Measurements from ENCODE around the gene FUT7. TPM values are rescaled to one million over a fixed set of nuclear protein-coding genes. Genes with fewer than 3 reads are reported as not detected.

Gene FUT7
- total and polyA plus RNA-seq, 2 of the 8 experiments (the other 6 are each of a cell fraction or from before 2014, with no cell fraction given): not detected

DNA sequence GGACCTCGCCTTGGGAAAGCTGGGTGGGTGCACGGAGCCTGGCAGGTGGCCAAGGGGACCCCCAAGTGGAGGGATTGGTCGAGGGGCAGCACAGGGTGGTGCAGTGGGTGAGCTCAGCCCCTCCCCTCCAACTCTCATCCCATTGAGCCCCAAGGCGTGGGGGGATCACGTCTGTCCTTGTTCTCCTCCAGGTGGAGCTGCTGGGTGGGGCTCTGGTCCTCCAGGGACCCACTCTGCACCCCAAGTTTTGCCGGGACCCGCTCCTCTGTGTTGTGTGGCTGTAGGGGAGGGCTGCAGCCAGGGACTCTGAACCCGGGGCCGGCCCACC, 3.6 kb upstream of the FUT7 start:
- Histone ChIP-seq H3K9me3 (ENCODE audit: insufficient read depth in 2 of 2, low read depth in 1 of 2, low read length in 1 of 2) (no peaks in the 10 kb centered on the region), H4K20me1 (replicated peaks in 1 of 2; ENCODE audit: control insufficient read depth in 1 of 2, insufficient read depth in 2 of 2, low read length in 2 of 2) (peaks cover 2 to 5% of the 10 kb centered on the region in 2 experiments), H3K23me2 (ENCODE audit: low read depth, low read length) (no peaks in the 10 kb centered on the region), H3K56ac (replicated peaks; ENCODE audit: insufficient read length, low read depth, low read length) (no peak overlapping the region), H3K9ac (replicated peaks in 1 of 4; ENCODE audit: extremely low read depth in 1 of 4, low read depth in 3 of 4, low read length in 3 of 4) (no peak overlapping the region), H2BK12ac (ENCODE audit: low read depth, low read length) (no peak overlapping the region), H3K36me3 (ENCODE audit: control insufficient read depth in 2 of 4, insufficient read depth in 4 of 4, low read length in 3 of 4) (peaks cover 0 to 3% (median 0%) of the 10 kb centered on the region in 4 experiments; a peak in 1 of 8 replicates), H2BK15ac (ENCODE audit: low read length) (no peak overlapping the region), H2BK5ac (ENCODE audit: low read depth, low read length) (no peak overlapping the region), H2AK5ac (ENCODE audit: low read depth, low read length) (no peak overlapping the region), H2AFZ (ENCODE audit: low read length) (no peak overlapping the region), H4K5ac (ENCODE audit: insufficient read length, low read depth, low read length) (no peak overlapping the region), H3K14ac (ENCODE audit: insufficient read length) (no peak overlapping the region), H3K27ac (ENCODE audit: low read depth, low read length) (no peak overlapping the region), H2BK20ac (ENCODE audit: low read length) (no peak overlapping the region), H4K91ac (replicated peaks; ENCODE audit: insufficient read length, low read length) (no peak overlapping the region), H2BK120ac (replicated peaks; ENCODE audit: low read depth, low read length) (no peak overlapping the region), H3K27me3 (replicated peaks in 1 of 4; ENCODE audit: control insufficient read depth in 3 of 4, extremely low read depth in 1 of 4, insufficient read depth in 3 of 4, low read length in 3 of 4) (no peaks in the 10 kb centered on the region; a peak in 3 of 7 replicates), H3K79me2 (ENCODE audit: control insufficient read depth in 1 of 2, insufficient read depth in 2 of 2, low read length in 2 of 2) (no peaks in the 10 kb centered on the region), H4K8ac (ENCODE audit: extremely low read depth, insufficient read depth, low read length) (peak overlapping the region; percentile 79; the same call in 1 of the 2 replicates), H3K18ac (ENCODE audit: extremely low read depth, low read length) (no peak overlapping the region), H3K23ac (ENCODE audit: insufficient read length) (no peak overlapping the region), H3K79me1 (ENCODE audit: low read depth, low read length) (no peaks in the 10 kb centered on the region), H3K4me3 (ENCODE audit: extremely low read depth in 1 of 4, insufficient read depth in 2 of 4, low read depth in 3 of 4, low read length in 4 of 4) (no peak overlapping the region; a peak in 1 of 8 replicates), H3K4me1 (replicated peaks in 1 of 4; ENCODE audit: control insufficient read depth in 3 of 4, insufficient read depth in 4 of 4, low read length in 3 of 4) (peaks cover 0 to 2% (median 0%) of the 10 kb centered on the region in 4 experiments; a peak in 3 of 7 replicates), H3K4me2 (ENCODE audit: insufficient read depth in 1 of 2, low read depth in 2 of 2, low read length in 2 of 2) (peak overlapping the region in 1 of 2 experiments; percentile 48; a peak in 1 of 4 replicates), H3K4ac (replicated peaks; ENCODE audit: insufficient read length, low read depth, low read length) (no peak overlapping the region)
- DNase-seq (ENCODE audit: low read depth in 1 of 2, low spot score in 2 of 2): no peak
- no peak for FAIRE-seq
- ChIA-PET CTCF (ENCODE audit: partially characterized antibody) (interaction anchor here (0.6 to 4.2 kb wide), 65 partner anchors 9 to 333 kb away, joined by 3 to 65 read pairs (median 5); partner anchors contain the start of genes AJM1, ANAPC2, CLIC3 and LCN12), POLR2A (ENCODE audit: partially characterized antibody) (interaction anchor here (0.6 to 1.8 kb wide), 3 partner anchors 20 to 249 kb away, joined by 3 to 5 read pairs (median 4); no protein-coding TSS in a partner anchor)
- no peak for TF ChIP-seq EGR1 (IDR thresholded peaks at IDR 0.05; ENCODE audit: borderline replicate concordance, low read depth, low read length)
- no peak for TF ChIP-seq POU5F1 (IDR thresholded peaks at IDR 0.05; ENCODE audit: low read depth, low read length)
- no peak for TF ChIP-seq TBP (IDR thresholded peaks at IDR 0.05; ENCODE audit: low read depth, low read length)
- no peak for TF ChIP-seq JUN (IDR thresholded peaks at IDR 0.05; ENCODE audit: low read depth, low read length)
- no peak for TF ChIP-seq SIRT6 (IDR thresholded peaks at IDR 0.05; ENCODE audit: low read length)
- TF ChIP-seq SP1 (IDR thresholded peaks at IDR 0.05; ENCODE audit: low read depth, low read length): no peak
- no peak for TF ChIP-seq SAP30 (IDR thresholded peaks at IDR 0.05; ENCODE audit: insufficient read depth, insufficient replicate concordance, low read length)
- no peak for TF ChIP-seq ASH2L (IDR thresholded peaks at IDR 0.05; ENCODE audit: low read length)
- no peak for TF ChIP-seq RBBP5 (IDR thresholded peaks at IDR 0.05; ENCODE audit: borderline replicate concordance, low read depth, low read length)
- TF ChIP-seq PHF8 (conservative IDR thresholded peaks at IDR 0.05; ENCODE audit: low read depth, low read length): no peak
- no peak for TF ChIP-seq YY1 (IDR thresholded peaks at IDR 0.05; ENCODE audit: low read depth, low read length)
- TF ChIP-seq CHD1 (IDR thresholded peaks at IDR 0.05; ENCODE audit: low read depth, low read length): no peak
- 39% methylated on average over 9 of the region's 9 CpGs; no CpG with 5 or more reads in 1 of the 2 experiments for WGBS, 2 experiments (ENCODE audit: extremely low coverage in 1 of 2, insufficient coverage in 1 of 2, insufficient read length in 1 of 2, insufficient replicate concordance in 2 of 2, low coverage in 1 of 2, low lambda C conversion rate in 2 of 2, missing lambda C conversion rate in 1 of 2)
